Testis (tissue), 2 donors: ENCODE results near the gene GRID2.

Source experiments
- CTCF ChIP-seq, 3 experiments: fragments of 450-650 bp in 2 of 3; fragments of 200-600 bp in 1 of 3; sonication (generic) in 1 of 3; IDR thresholded peaks; one replicate each; pipeline ENCODE4 v1.5.1; 2016 to 2019; ENCODE audit warnings: antibody characterized with exemption in 3 of 3, mild to moderate bottlenecking in 2 of 3, moderate library complexity in 1 of 3
- POLR2A ChIP-seq: fragments of 450-650 bp; IDR thresholded peaks from one replicate; pipeline ENCODE4 v1.6.1; 2017; ENCODE audit warnings: antibody characterized with exemption, mild to moderate bottlenecking, moderate library complexity

- TF ChIP-seq CTCF (IDR thresholded peaks at IDR 0.05) (no peak), POLR2A (no peak)
Measured at GRCh38 chr4:92445127-92445526, 141.4 kb downstream of the GRID2 start.
